GM19463 (cell line): ENCODE results near the gene TMPRSS5.

Experiments used
- ATAC-seq: cut with Tn5 transposase; IDR thresholded peaks from one replicate; pipeline ENCODE4 v1.9.1; 2021; ENCODE audit warnings: mild to moderate bottlenecking, moderate library complexity; ENCODE audit not compliant: unreplicated experiment

The TMPRSS5 gene

GRCh38 chr11:113670149-113670830 is 35.8 kb downstream of the TMPRSS5 start:
- ATAC-seq = no peak

- ATAC-seq = no peak
Observed at GRCh38 chr11:113668255-113668654, 37.9 kb downstream of the TMPRSS5 start.

GRCh38 chr11:113667801-113668200 is 38.3 kb downstream of the TMPRSS5 start:
- ATAC-seq = no peak

GRCh38 chr11:113666584-113666983 is 39.5 kb downstream of the TMPRSS5 start:
- ATAC-seq = no peak

GRCh38 chr11:113664981-113665710 is 41.0 kb downstream of the TMPRSS5 start:
- ATAC-seq = no peak

- no peak for ATAC-seq
Observed at GRCh38 chr11:113664069-113664980, 41.8 kb downstream of the TMPRSS5 start.

GRCh38 chr11:113663567-113663966 is 42.5 kb downstream of the TMPRSS5 start:
- no peak for ATAC-seq

- no peak for ATAC-seq
Observed at GRCh38 chr11:113655771-113656170, 50.3 kb downstream of the TMPRSS5 start.

- ATAC-seq = no peak
Observed at GRCh38 chr11:113651023-113651422, 55.1 kb downstream of the TMPRSS5 start.

GRCh38 chr11:113649311-113649710 is 56.8 kb downstream of the TMPRSS5 start:
- ATAC-seq = no peak

GRCh38 chr11:113647856-113648255 is 58.3 kb downstream of the TMPRSS5 start:
- no peak for ATAC-seq

- no peak for ATAC-seq
Observed at GRCh38 chr11:113647108-113647507, 59.0 kb downstream of the TMPRSS5 start.

- no peak for ATAC-seq
Observed at GRCh38 chr11:113645593-113646349, 60.3 kb downstream of the TMPRSS5 start.

GRCh38 chr11:113644605-113645004 is 61.5 kb downstream of the TMPRSS5 start:
- ATAC-seq = no peak

GRCh38 chr11:113643701-113644100 is 62.4 kb downstream of the TMPRSS5 start:
- ATAC-seq = no peak

GRCh38 chr11:113643006-113643585 is 63.0 kb downstream of the TMPRSS5 start:
- no peak for ATAC-seq

- ATAC-seq = no peak
Observed at GRCh38 chr11:113642090-113642489, 64.0 kb downstream of the TMPRSS5 start.

- no peak for ATAC-seq
Observed at GRCh38 chr11:113638376-113638775, 67.7 kb downstream of the TMPRSS5 start.

GRCh38 chr11:113637636-113638035 is 68.5 kb downstream of the TMPRSS5 start:
- ATAC-seq = no peak
